ENCODE measurements around the gene AVEN. TPM values are rescaled to one million over a fixed set of nuclear protein-coding genes. Genes with fewer than 3 reads are reported as not detected.
"Not testable (repeated sequence)": the region's sequence is repeated elsewhere in the genome, so short reads cannot be mapped to it uniquely, and the experiment has no call there.

Gene AVEN
- polyA plus RNA-seq, 1 donor = 10.0 TPM

DNA sequence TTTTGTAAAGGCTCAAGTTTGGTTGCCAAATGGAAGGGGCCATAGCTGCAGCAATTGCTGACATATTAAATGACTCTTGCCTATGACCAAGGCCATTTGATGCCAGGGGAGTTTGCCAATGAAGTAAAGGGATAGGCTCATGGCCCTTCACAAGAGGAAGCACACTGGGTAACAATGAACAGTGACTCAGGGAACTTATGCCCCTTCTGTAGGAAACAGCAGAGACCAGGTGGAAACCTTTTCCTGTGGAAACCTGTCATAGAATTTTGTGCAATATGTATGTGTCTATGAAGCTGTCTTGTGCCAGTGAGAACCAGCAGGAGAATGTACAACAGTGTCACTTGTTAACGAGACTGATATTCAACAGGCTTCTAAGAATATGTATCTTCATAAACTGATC is 25.4 kb upstream of the AVEN start:
- Histone ChIP-seq H3K27me3 (ENCODE audit: control insufficient read depth, insufficient read depth, low read length) (no peaks in the 10 kb centered on the region), H3K4me1 (ENCODE audit: control insufficient read depth, insufficient read depth, low read length) (no peaks in the 10 kb centered on the region), H3K4me3 (ENCODE audit: low read length) (no peak overlapping the region), H3K9me3 (ENCODE audit: control insufficient read depth, low read depth, low read length) (no peaks in the 10 kb centered on the region), H3K27ac (ENCODE audit: low read length) (no peak overlapping the region), H3K36me3 (ENCODE audit: control insufficient read depth, insufficient read depth, low read length) (no peaks in the 10 kb centered on the region)
- no peak for DNase-seq
- no CpG with 5 or more reads among the region's 1 CpG for WGBS (ENCODE audit: insufficient coverage, low lambda C conversion rate)

DNA sequence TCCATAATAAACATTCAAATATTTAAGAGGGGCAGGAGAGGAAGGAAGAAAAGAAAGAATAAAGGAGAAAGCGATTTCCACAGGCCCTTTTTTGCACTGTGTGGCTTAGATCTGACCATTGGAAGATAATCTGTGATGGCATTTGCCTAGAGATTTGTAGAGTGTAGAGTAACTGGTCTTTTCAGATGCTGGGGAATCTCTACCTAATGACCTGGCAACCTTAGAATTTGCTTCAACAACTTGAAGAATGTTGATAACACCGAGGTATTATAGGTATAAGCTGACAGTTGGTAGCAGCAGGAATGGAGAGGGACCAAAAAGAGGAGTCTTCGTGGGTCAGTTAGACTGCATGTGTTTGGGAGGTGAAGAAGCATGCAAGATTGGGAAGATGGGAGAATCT is 20.9 kb upstream of the AVEN start:
- H3K4me3 ChIP-seq (ENCODE audit: low read length) = no peak overlapping the region
- H3K27me3 ChIP-seq (ENCODE audit: control insufficient read depth, insufficient read depth, low read length) = no peaks in the 10 kb centered on the region
- 0% methylated on average over 1 of the region's 3 CpGs for WGBS (ENCODE audit: insufficient coverage, low lambda C conversion rate)

DNA sequence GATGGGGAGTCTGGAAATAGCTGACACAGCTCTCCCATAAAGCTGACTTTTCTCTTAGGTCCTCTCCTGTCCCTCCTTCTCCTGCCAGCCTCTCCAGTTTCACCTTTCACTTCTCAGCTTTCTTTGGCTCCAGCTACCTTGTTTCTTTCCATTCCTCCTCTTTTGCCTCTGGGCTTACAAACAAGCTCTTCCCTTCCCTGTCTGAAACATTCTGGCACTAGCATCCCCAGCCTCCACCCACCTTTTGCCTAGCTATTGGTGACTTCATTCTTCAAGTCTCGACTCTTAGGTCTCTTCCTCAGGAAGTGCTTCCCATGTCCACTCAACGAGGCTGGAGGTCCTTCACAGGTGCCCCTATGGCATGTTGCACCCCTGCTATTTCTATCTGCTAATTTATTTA is 20.5 kb upstream of the AVEN start:
- no peaks in the 10 kb centered on the region for H3K27me3 ChIP-seq (ENCODE audit: control insufficient read depth, insufficient read depth, low read length)
- WGBS (ENCODE audit: insufficient coverage, low lambda C conversion rate) = no CpG with 5 or more reads among the region's 2 CpGs
- no peak for DNase-seq

More for the DNA sequence above, 20.9 kb upstream of the AVEN start:
- Histone ChIP-seq H3K4me1 (ENCODE audit: control insufficient read depth, insufficient read depth, low read length) (no peaks in the 10 kb centered on the region), H3K27ac (ENCODE audit: low read length) (no peak overlapping the region), H3K9me3 (ENCODE audit: control insufficient read depth, low read depth, low read length) (no peaks in the 10 kb centered on the region), H3K36me3 (ENCODE audit: control insufficient read depth, insufficient read depth, low read length) (no peaks in the 10 kb centered on the region)
- no peak for DNase-seq

DNA sequence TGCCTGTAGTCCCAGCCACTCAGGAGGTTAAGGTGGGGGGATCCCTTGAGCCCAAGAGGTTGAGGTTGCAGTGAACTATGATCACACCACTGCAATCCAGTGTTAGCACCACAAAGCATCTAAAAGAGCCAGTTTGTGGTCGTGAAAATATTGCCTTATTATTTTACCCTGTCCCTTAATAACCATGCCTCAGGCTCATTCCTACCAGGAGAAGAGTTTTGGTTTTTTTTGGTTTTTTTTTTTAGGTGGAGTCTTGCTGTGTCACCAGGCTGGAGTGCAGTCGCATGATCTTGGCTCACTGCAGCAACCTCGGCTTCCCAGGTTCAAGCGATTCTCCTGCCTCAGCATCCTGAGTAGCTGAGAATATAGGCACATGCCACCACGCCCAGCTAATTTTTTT is 17.9 kb upstream of the AVEN start:
- DNase-seq = no peak
- Histone ChIP-seq H3K4me3 (ENCODE audit: low read length) (no peak overlapping the region), H3K4me1 (ENCODE audit: control insufficient read depth, insufficient read depth, low read length) (no peaks in the 10 kb centered on the region), H3K27ac (ENCODE audit: low read length) (no peak overlapping the region), H3K27me3 (ENCODE audit: control insufficient read depth, insufficient read depth, low read length) (no peaks in the 10 kb centered on the region), H3K9me3 (ENCODE audit: control insufficient read depth, low read depth, low read length) (no peaks in the 10 kb centered on the region), H3K36me3 (ENCODE audit: control insufficient read depth, insufficient read depth, low read length) (no peaks in the 10 kb centered on the region)
- no CpG with 5 or more reads among the region's 5 CpGs for WGBS (ENCODE audit: insufficient coverage, low lambda C conversion rate)

More for the DNA sequence above, 20.5 kb upstream of the AVEN start:
- Histone ChIP-seq H3K9me3 (ENCODE audit: control insufficient read depth, low read depth, low read length) (no peaks in the 10 kb centered on the region), H3K36me3 (ENCODE audit: control insufficient read depth, insufficient read depth, low read length) (no peaks in the 10 kb centered on the region), H3K27ac (ENCODE audit: low read length) (no peak overlapping the region), H3K4me3 (ENCODE audit: low read length) (no peak overlapping the region), H3K4me1 (ENCODE audit: control insufficient read depth, insufficient read depth, low read length) (no peaks in the 10 kb centered on the region)

DNA sequence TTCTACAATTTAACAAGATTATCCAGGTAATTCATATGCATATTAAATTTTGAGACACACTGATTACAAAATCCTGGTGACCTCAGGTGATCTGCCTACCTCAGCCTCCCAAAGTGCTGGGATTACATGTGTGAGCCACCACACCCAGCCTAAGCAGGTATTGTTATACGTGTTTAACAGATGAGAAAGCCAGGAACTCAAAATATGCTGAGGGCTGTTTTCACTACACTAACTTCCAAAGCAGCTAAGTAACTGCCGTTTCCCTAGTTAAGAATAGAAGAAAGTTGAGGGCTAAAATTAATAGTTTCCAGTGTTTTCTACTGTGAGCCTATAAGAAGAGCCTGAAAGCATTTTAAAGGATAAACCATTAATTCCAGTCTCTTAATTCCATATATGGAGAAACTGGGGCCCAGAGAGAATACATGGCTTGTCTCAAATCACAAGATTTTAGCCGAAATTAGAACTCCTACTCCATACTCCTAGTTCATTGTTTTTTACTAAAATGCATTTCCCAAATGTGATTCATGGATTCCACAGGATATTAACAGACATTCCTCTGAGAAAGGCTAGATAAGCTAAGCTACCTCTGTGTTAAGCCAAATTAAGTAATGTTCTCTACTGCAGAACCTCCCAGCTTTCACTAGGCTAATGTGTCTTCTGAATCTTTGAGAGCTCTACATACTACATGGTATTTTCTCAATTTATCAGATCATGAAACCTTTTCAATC is 17.0 kb upstream of the AVEN start:
- H3K9me3 ChIP-seq (ENCODE audit: control insufficient read depth, low read depth, low read length) = no peaks in the 10 kb centered on the region
- WGBS (ENCODE audit: insufficient coverage, low lambda C conversion rate) = 67% methylated on average over 1 of the region's 3 CpGs
- no peaks in the 10 kb centered on the region for H3K4me1 ChIP-seq (ENCODE audit: control insufficient read depth, insufficient read depth, low read length)
- H3K27ac ChIP-seq (ENCODE audit: low read length) = no peak overlapping the region
- no peak for DNase-seq
- H3K4me3 ChIP-seq (ENCODE audit: low read length) = no peak overlapping the region
- no peaks in the 10 kb centered on the region for H3K36me3 ChIP-seq (ENCODE audit: control insufficient read depth, insufficient read depth, low read length)
- no peaks in the 10 kb centered on the region for H3K27me3 ChIP-seq (ENCODE audit: control insufficient read depth, insufficient read depth, low read length)

DNA sequence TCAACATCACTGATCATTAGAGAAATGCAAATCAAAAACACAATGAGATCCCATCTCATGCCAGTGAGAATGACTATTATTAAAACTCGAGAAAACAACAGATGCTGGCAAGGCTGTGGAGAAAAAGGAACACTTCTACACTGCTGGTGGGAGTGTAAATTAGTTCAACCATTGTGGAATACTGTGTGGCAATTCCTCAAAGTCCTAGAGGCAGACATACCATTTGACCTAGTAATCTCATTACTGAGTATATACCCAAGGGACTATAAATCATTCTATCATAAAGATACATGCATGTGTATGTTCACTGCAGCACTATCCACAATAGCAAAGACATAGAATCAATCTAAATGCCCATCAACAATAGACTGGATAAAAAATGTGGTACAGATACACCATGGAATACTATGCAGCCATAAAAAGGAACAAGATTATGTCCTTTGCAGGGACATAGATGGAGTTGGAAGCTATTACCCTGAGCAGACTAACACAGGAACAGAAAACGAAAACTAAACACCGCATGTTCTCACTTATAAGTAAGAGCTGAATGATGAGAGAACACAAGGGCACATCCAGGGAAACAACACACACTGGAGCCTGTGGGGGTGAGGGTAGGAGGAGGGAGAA is 15.2 kb upstream of the AVEN start:
- Histone ChIP-seq H3K9me3 (ENCODE audit: control insufficient read depth, low read depth, low read length) (no peaks in the 10 kb centered on the region), H3K4me3 (ENCODE audit: low read length) (no peak overlapping the region), H3K27me3 (ENCODE audit: control insufficient read depth, insufficient read depth, low read length) (no peaks in the 10 kb centered on the region), H3K4me1 (ENCODE audit: control insufficient read depth, insufficient read depth, low read length) (no peaks in the 10 kb centered on the region), H3K36me3 (ENCODE audit: control insufficient read depth, insufficient read depth, low read length) (no peaks in the 10 kb centered on the region), H3K27ac (ENCODE audit: low read length) (no peak overlapping the region)
- 100% methylated on average over 1 of the region's 3 CpGs for WGBS (ENCODE audit: insufficient coverage, low lambda C conversion rate)
- no peak for DNase-seq

DNA sequence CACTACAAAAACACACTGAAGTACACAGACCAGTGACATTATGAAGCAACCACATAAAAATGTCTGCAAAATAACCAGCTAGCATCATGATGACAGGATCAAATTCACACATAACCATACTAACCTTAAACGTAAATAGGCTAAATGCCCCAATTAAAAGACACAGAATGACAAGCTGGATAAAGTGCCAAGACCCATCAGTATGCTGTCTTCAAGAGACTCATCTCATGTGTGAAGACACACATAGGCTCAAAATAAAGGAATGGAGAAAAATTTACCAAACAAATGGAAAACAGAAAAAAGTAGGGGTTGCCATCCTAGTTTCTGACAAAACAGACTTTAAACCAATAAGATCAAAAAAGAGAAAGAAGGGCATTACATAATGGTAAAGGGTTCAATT is 11.4 kb upstream of the AVEN start:
- H3K9me3 ChIP-seq (ENCODE audit: control insufficient read depth, low read depth, low read length); H3K27me3 ChIP-seq (ENCODE audit: control insufficient read depth, insufficient read depth, low read length); DNase-seq; H3K4me3 ChIP-seq (ENCODE audit: low read length); H3K27ac ChIP-seq (ENCODE audit: low read length); H3K36me3 ChIP-seq (ENCODE audit: control insufficient read depth, insufficient read depth, low read length); H3K4me1 ChIP-seq (ENCODE audit: control insufficient read depth, insufficient read depth, low read length): not testable (repeated sequence)
- 100% methylated on average over 1 of the region's 1 CpG for WGBS (ENCODE audit: insufficient coverage, low lambda C conversion rate)

DNA sequence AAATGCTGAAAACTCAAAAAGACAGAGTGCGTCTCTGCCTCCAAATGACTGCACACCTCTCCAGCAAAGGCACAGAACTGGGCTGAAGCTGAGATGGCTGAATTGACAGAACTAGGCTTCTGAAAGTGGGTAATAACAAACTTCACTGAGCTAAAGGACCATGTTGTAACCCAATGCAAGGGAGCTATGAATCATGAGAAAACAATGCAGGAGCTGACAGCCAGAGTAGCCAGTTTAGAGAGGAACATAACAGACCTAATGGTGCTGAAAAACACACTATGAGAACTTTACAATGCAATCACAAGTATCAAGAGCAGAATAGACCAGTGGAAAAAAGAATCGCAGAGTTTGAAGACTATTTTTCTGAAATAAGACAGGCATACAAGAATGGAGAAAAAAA is 10.1 kb upstream of the AVEN start:
- H3K4me3 ChIP-seq (ENCODE audit: low read length) = no peak overlapping the region
- H3K27me3 ChIP-seq (ENCODE audit: control insufficient read depth, insufficient read depth, low read length) = no peaks in the 10 kb centered on the region
- no peaks in the 10 kb centered on the region for H3K4me1 ChIP-seq (ENCODE audit: control insufficient read depth, insufficient read depth, low read length)
- H3K27ac ChIP-seq (ENCODE audit: low read length) = no peak overlapping the region
- H3K9me3 ChIP-seq (ENCODE audit: control insufficient read depth, low read depth, low read length) = no peaks in the 10 kb centered on the region
- 100% methylated on average over 1 of the region's 2 CpGs for WGBS (ENCODE audit: insufficient coverage, low lambda C conversion rate)
- no peaks in the 10 kb centered on the region for H3K36me3 ChIP-seq (ENCODE audit: control insufficient read depth, insufficient read depth, low read length)
- no peak for DNase-seq

DNA sequence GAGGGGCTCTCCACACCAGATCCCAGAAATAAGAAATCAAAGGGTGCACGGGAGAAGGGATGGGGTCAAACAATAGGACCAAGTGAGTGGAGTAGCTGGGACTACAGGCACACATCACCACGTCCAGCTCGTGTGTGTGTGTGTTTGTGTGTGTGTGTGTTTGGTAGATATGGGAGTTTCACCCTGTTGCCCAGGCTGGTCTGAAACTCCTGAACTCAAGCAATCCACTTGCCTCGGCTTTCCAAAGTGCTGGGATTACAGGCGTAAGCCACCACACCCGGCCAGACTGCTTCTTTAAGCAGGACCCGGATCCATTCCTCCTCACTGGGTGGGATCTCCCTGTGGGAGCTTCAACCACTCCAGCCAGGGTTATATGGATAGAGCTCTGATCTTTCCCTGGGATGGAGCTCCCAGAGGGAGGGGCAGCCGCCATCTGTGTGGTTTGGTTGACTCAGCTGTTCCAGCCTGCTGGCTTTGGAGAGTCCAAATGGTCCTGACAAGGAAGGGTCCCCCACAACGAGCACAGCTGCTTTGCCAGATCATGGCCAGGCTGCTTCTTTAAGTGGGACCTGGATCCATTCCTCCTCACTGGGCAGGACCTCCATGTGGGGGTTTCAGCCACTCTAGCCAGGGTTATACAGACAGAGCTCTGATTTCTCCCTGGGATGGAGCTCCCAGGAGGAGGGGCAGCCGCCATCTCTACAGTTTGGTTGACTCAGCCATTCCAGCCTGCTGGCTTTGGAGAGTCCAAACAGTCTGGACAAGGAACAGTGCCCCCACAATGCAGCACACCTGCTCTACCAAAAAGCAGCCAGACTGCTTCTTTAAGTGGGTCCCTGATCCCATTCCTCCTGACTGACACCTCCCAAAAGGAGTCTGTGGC is 9.1 kb upstream of the AVEN start:
- Histone ChIP-seq H3K27ac (ENCODE audit: low read length) (no peak overlapping the region), H3K4me3 (ENCODE audit: low read length) (no peak overlapping the region), H3K4me1 (ENCODE audit: control insufficient read depth, insufficient read depth, low read length) (no peaks in the 10 kb centered on the region), H3K9me3 (ENCODE audit: control insufficient read depth, low read depth, low read length) (no peaks in the 10 kb centered on the region), H3K27me3 (ENCODE audit: control insufficient read depth, insufficient read depth, low read length) (no peaks in the 10 kb centered on the region), H3K36me3 (ENCODE audit: control insufficient read depth, insufficient read depth, low read length) (no peaks in the 10 kb centered on the region)
- DNase-seq = no peak
- no CpG with 5 or more reads among the region's 10 CpGs for WGBS (ENCODE audit: insufficient coverage, low lambda C conversion rate)

DNA sequence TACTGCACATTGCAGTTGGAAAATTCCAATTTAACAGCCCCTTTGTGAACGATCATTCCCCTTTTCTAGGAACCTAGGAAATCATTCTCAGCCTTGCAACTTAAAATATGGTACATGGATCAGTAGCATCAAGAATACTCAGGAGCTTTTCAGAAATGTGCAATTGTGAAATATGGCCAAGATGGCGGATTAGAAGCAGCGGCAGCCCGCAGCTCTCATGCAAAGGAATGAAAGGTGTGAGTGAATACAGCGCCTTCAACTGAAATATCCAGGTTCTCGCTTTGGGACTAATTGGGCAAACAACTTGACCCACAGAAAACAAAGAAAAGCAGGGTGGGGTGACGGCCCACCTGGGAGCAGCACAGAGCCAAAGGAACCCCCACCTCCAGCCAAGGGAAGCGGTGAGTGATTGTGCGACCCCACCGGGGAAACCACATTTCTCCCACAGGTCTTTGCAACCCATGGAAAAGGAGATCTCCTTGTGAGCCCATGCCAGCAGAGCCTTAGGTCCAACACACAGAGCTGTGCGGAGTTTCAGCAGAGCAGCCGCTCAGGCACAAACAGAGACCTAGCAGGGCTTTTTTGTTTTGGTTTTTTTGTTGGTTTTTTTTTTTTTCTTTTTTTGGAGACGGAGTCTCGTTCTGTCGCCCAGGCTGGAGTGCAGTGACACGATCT is 7.6 kb upstream of the AVEN start:
- DNase-seq = no peak
- H3K27ac ChIP-seq (ENCODE audit: low read length) = no peak overlapping the region
- H3K36me3 ChIP-seq (ENCODE audit: control insufficient read depth, insufficient read depth, low read length) = no peaks in the 10 kb centered on the region
- H3K27me3 ChIP-seq (ENCODE audit: control insufficient read depth, insufficient read depth, low read length) = no peaks in the 10 kb centered on the region
- H3K4me3 ChIP-seq (ENCODE audit: low read length) = no peak overlapping the region
- H3K4me1 ChIP-seq (ENCODE audit: control insufficient read depth, insufficient read depth, low read length) = no peaks in the 10 kb centered on the region
- no peaks in the 10 kb centered on the region for H3K9me3 ChIP-seq (ENCODE audit: control insufficient read depth, low read depth, low read length)
- no CpG with 5 or more reads among the region's 16 CpGs for WGBS (ENCODE audit: insufficient coverage, low lambda C conversion rate)
